Mesenteric fat pad (tissue), 1 donor: Measurements from ENCODE around the gene XRN1. TPM values are rescaled to one million over a fixed set of nuclear protein-coding genes. Genes with fewer than 3 reads are reported as not detected.

Experiments
- DNase-seq: peaks from one replicate; pipeline ENCODE4 v3.0.0-alpha.2; 2020; ENCODE audit warnings: low spot score
- total RNA-seq: library from RNA; stranded (reverse); fragmentation: NEBNext Ultra II Directional; extraction: Animal tissue kit (Norgen Biotek cat#: 25700); gene quantifications from one replicate; pipeline ENCODE4 v1.2.1, GENCODE V29; 2021
- donor health status: DM: yes; HTN: yes; CAD: no.

Gene XRN1
- total RNA-seq, 1 donor from 2014 or later: 33.0 TPM

DNA sequence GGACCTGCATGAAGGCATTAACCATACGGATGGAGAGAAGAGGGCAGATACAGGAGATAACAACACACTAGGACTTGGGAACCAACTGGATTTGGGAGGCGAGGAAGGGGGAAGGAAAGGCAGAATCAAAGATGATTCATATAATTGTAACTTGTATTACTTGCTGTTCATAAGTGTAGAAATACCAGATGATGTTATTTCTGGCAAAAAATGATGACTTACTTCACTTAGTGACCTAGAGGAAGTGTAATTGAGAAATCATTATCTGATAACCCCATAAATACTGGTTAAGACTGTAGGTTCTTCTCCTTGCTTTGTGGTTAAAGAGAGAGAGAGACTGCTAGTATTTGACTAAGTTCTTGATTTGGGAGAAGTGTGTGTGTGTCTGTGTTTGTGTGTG, 172.0 kb downstream of the XRN1 start:
- no peak for DNase-seq

GRCh38 chr3:142274908-142275307, 172.9 kb downstream of the XRN1 start:
- DNase-seq: no peak

DNA sequence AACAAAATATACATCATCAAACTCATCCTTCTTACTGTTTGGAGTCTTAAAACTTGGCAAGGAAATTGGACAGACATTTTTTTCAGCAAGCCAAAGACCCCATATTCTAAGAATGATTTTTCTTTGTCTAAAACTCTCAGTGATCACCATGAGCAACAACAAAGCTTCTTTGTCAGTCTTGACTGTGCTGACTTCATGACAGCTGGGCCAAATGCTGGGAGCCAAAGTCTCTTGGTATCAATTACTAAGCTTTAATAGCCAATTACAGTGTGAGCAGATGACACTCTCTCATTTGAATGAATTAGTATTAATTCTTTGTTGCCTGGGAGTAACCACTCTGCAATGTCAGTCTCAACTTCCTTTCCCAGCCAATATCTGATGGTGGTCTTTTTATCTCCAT, 174.3 kb downstream of the XRN1 start:
- DNase-seq: no peak

GRCh38 chr3:142272200-142272891, 175.5 kb downstream of the XRN1 start:
- DNase-seq: no peak

- DNase-seq: no peak
These were observed 177.4 kb downstream of the XRN1 start for GRCh38 chr3:142270407-142270806.

DNA sequence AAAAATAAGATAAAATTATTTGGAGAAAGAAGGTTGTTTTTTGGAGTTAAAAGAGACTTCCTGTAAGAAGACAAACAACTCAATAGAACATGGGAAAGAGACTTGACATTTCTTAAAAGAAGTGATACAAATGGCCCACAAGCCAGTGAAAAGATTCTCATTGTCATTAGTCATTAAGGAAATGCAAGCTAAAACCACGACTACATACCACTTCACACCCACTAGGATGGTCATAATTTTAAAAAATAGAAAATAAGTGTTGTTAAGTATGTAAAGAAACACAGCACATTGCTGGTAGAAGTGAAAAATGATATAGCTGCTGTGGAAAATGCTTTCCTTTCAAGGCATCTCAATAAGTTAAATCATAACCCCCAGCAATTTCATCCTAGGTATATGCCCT, 178.1 kb downstream of the XRN1 start:
- no peak for DNase-seq

GRCh38 chr3:142268426-142268825, 179.4 kb downstream of the XRN1 start:
- DNase-seq: no peak

- no peak for DNase-seq
These were observed 180.6 kb downstream of the XRN1 start for GRCh38 chr3:142267269-142267668.

DNA sequence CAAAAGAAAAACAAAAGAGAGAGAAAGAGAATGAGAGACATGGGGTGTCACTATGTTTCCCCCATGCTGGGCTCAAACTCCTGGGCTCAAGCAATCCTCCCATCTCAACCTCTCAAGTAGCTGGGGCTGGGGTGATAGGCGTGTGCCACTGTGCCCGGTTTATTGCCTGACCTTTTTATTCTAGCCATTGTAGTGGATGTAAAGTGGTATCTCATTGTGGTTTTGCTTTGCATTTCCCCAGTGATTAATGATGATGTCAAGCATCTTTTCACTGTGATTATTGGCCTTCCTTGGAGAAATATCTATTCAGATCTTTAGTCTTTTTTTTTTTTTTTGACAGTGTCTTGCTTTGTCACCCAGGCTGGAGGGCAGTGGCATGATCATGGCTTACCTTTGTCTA, 184.7 kb downstream of the XRN1 start:
- no peak for DNase-seq

GRCh38 chr3:142259359-142259758, 188.5 kb downstream of the XRN1 start:
- no peak for DNase-seq

DNA sequence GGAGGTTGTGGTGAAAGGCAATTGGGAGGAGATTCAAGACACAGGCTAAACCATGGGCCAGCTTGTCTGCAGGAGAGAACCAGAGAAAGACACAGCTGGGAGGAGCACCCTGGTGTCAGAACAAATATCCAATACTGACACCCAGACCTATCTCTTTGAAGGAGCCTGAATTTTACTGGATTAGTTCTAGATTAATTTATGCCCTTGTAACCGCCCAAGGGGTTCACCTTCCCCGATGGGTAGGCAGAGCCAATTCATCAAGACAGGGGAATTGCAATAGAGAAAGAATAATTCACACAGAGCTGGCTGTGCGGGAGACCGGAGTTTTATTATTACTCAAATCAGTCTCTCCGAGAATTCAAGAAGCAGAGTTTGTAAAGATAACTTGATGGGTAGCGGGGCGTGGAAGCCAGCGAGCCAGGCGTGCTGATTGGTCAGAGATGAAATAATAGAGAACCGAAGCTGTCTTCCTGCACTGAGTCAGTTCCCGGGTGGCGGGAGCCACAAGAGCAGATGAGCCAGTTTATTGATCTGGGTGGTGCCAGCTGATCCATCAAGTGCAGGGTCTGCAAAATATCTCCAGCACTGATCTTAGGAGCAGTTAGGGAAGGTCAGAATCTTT, 191.0 kb downstream of the XRN1 start:
- no peak for DNase-seq

Other genes with a start within 250 kb of the XRN1 start
- 43.5 TPM for gene GK5, start 222.5 kb downstream of the XRN1 start, total RNA-seq
- 27.7 TPM for gene ATR, start 130.7 kb upstream of the XRN1 start, total RNA-seq
- 1.2 TPM for gene PLS1, start 148.4 kb upstream of the XRN1 start, total RNA-seq